HCT116 (cell line): ENCODE data around the gene MICALL1. TPM values are rescaled to one million over a fixed set of nuclear protein-coding genes. Genes with fewer than 3 reads are reported as not detected.

Experiments
- ATAC-seq: fragments of 200-7000 bp; cut with Tn5 transposase; 2 replicates; pipeline ENCODE4 v1.9.1; 2020; ENCODE audit warnings: mild to moderate bottlenecking, moderate library complexity
- BruUV-seq: library from RNA; stranded (reverse); fragments of 400-500 nt; replicated peaks from 2 replicates; lab custom pipeline; 2021; lab: Mats Ljungman, UMichigan
- CTCF ChIA-PET: fragments of 300-600 bp; sonication (Branson Sonifier 250); formaldehyde crosslinking; loops from one replicate; lab custom pipeline; 2021; ENCODE audit warnings: antibody characterized with exemption; lab: Charles Lee
- POLR2A ChIA-PET: fragments of 300-600, 350-600 bp; sonication (Branson Sonifier 250); formaldehyde crosslinking; loops from one replicate; lab custom pipeline; 2021; ENCODE audit warnings: antibody characterized with exemption; lab: Charles Lee
- RAD21 ChIA-PET, 2 experiments: fragments of 300-600 bp; sonication (Branson Sonifier 250); formaldehyde crosslinking; loops; one replicate each; lab custom pipeline; 2023; ENCODE audit warnings: low total read pairs in 2 of 2; ENCODE audit not compliant: uncharacterized antibody in 2 of 2, unreplicated experiment in 2 of 2, low non-redundant PET in 1 of 2; lab: Charles Lee
- DNase-seq: peaks from one replicate; pipeline ENCODE4 v3.0.0-alpha.2; 2010; ENCODE audit warnings: low read depth, low spot score
- H2AFZ ChIP-seq: fragments of 200-600 bp; shearing (Covaris generic), sonication (generic); 2 replicates; pipeline ENCODE4 v1.6.1; 2017; ENCODE audit warnings: low read depth, mixed run types, mixed read lengths, antibody characterized with exemption, low read length; ENCODE audit not compliant: poor library complexity, severe bottlenecking
- H3K27ac ChIP-seq: 2 replicates; pipeline ENCODE4 v1.5.1; 2012; ENCODE audit warnings: low read depth, low read length
- H3K27me3 ChIP-seq: fragments of 200-600 bp; sonication (generic); 2 replicates; pipeline ENCODE4 v1.6.1; 2016; ENCODE audit warnings: mixed run types, low read length, mixed read lengths; ENCODE audit not compliant: insufficient read depth
- H3K36me3 ChIP-seq, 2 experiments: fragments of 200-500 bp in 1 of 2; fragments of 200-600 bp in 1 of 2; sonication (Bioruptor generic) in 1 of 2; sonication (generic) in 1 of 2; 2 replicates each; pipeline versions ENCODE4 v1.5.1 to v1.6.1; 2014 to 2016; ENCODE audit warnings: low read length in 2 of 2, inconsistent platforms in 1 of 2, mixed read lengths in 1 of 2, mixed run types in 1 of 2; ENCODE audit not compliant: insufficient read depth in 2 of 2, control insufficient read depth in 1 of 2
- H3K4me1 ChIP-seq, 2 experiments: fragments of 200-600 bp in 1 of 2; sonication (generic) in 1 of 2; 2 replicates each; pipeline versions ENCODE4 v1.5.1 to v1.6.1; 2012 to 2017; ENCODE audit warnings: low read length in 2 of 2, inconsistent platforms in 1 of 2, mild to moderate bottlenecking in 1 of 2, mixed read lengths in 1 of 2, mixed run types in 1 of 2, moderate library complexity in 1 of 2; ENCODE audit not compliant: insufficient read depth in 2 of 2, control insufficient read depth in 1 of 2
- H3K4me2 ChIP-seq: fragments of 200-600 bp; sonication (generic); 2 replicates; pipeline ENCODE4 v1.6.1; 2017; ENCODE audit warnings: mixed run types, low read length, mixed read lengths
- H3K4me3 ChIP-seq, 2 experiments: fragments of 200-600 bp in 1 of 2; sonication (generic) in 1 of 2; replicated peaks in 1 of 2; 2 replicates each; pipeline ENCODE4 v1.5.1; 2011 to 2016; ENCODE audit warnings: low read length in 2 of 2, control low read depth in 1 of 2, low read depth in 1 of 2, mild to moderate bottlenecking in 1 of 2, mixed read lengths in 1 of 2, mixed run types in 1 of 2
- H3K79me2 ChIP-seq: fragments of 200-600 bp; sonication (generic); 2 replicates; pipeline ENCODE4 v1.6.1; 2017; ENCODE audit warnings: mild to moderate bottlenecking, mixed run types, low read length, moderate library complexity, mixed read lengths; ENCODE audit not compliant: insufficient read depth
- H3K9ac ChIP-seq: fragments of 200-600 bp; sonication (generic); 2 replicates; pipeline ENCODE4 v1.6.1; 2016; ENCODE audit warnings: low read length, mixed read lengths
- H3K9me2 ChIP-seq: fragments of 200-600 bp; sonication (generic), shearing (Covaris generic); 2 replicates; pipeline ENCODE4 v1.6.1; 2017; ENCODE audit warnings: mixed run types, mild to moderate bottlenecking, moderate library complexity; ENCODE audit not compliant: insufficient read depth
- H3K9me3 ChIP-seq, 2 experiments: fragments of 200-500 bp in 1 of 2; fragments of 200-600 bp in 1 of 2; sonication (Bioruptor generic) in 1 of 2; sonication (generic) in 1 of 2; 2 replicates each; pipeline ENCODE4 v1.6.1; 2014 to 2017; ENCODE audit warnings: low read length in 2 of 2, mixed read lengths in 2 of 2, inconsistent platforms in 1 of 2, low read depth in 1 of 2, mild to moderate bottlenecking in 1 of 2, mixed run types in 1 of 2, moderate library complexity in 1 of 2; ENCODE audit not compliant: control insufficient read depth in 1 of 2, insufficient read depth in 1 of 2
- H4K20me1 ChIP-seq: fragments of 200-600 bp; sonication (generic), shearing (Covaris generic); 2 replicates; pipeline ENCODE4 v1.6.1; 2017; ENCODE audit warnings: mixed run types, mild to moderate bottlenecking, moderate library complexity; ENCODE audit not compliant: insufficient read depth
- CBX3 ChIP-seq: IDR thresholded peaks from 2 replicates; pipeline ENCODE4 v1.6.1; 2012; ENCODE audit warnings: low read depth
- CEBPB ChIP-seq: IDR thresholded peaks from 2 replicates; pipeline ENCODE4 v1.6.1; 2012; ENCODE audit warnings: low read depth
- EGR1 ChIP-seq: IDR thresholded peaks from 2 replicates; pipeline ENCODE4 v1.6.1; 2012; ENCODE audit warnings: low read depth
- EZH2 ChIP-seq: fragments of 200-600 bp; sonication (generic); IDR thresholded peaks from 2 replicates; pipeline ENCODE4 v1.6.1; 2017; ENCODE audit warnings: antibody characterized with exemption, mixed run types
- JUND ChIP-seq: IDR thresholded peaks from 2 replicates; pipeline ENCODE4 v1.6.1; 2012
- POLR2A ChIP-seq: IDR thresholded peaks from 2 replicates; pipeline ENCODE4 v1.7.0; 2011; ENCODE audit warnings: borderline replicate concordance; ENCODE audit not compliant: insufficient read depth, insufficient read length; ENCODE audit errors: extremely low read depth
- SIN3A ChIP-seq: IDR thresholded peaks from 2 replicates; pipeline ENCODE4 v1.6.1; 2012; ENCODE audit warnings: low read depth
- SRF ChIP-seq: IDR thresholded peaks from 2 replicates; pipeline ENCODE4 v1.6.1; 2012; ENCODE audit warnings: low read depth
- TCF7L2 ChIP-seq: IDR thresholded peaks from 2 replicates; pipeline ENCODE4 v1.7.0; 2011; ENCODE audit warnings: borderline replicate concordance, inconsistent platforms; ENCODE audit not compliant: insufficient read depth, insufficient read length; ENCODE audit errors: extremely low read depth
- intact Hi-C: fragments of 100-400 bp; cut with micrococcal nuclease; formaldehyde crosslinking; loops from 2 replicates; pipeline ENCODE4 v1.10.0; 2022
- total RNA-seq: library from RNA; stranded (reverse); gene quantifications from one replicate; pipeline ENCODE4 v1.2.1, GENCODE V29; 2021; ENCODE audit not compliant: unreplicated experiment
- TF ChIP-seq, protein P1 (sequence below): IDR thresholded peaks from 2 replicates; pipeline ENCODE4 v1.6.1; 2011; ENCODE audit warnings: mild to moderate bottlenecking, low read length, moderate library complexity; ENCODE audit not compliant: insufficient replicate concordance; ENCODE audit errors: extremely low read depth
- TF ChIP-seq, protein P2 (sequence below): IDR thresholded peaks from 2 replicates; pipeline ENCODE4 v1.6.1; 2012

MICALL1 gene
- total RNA-seq, 1 experiment from 2014 or later: 35.2 TPM

- TF ChIP-seq, protein P1, sequence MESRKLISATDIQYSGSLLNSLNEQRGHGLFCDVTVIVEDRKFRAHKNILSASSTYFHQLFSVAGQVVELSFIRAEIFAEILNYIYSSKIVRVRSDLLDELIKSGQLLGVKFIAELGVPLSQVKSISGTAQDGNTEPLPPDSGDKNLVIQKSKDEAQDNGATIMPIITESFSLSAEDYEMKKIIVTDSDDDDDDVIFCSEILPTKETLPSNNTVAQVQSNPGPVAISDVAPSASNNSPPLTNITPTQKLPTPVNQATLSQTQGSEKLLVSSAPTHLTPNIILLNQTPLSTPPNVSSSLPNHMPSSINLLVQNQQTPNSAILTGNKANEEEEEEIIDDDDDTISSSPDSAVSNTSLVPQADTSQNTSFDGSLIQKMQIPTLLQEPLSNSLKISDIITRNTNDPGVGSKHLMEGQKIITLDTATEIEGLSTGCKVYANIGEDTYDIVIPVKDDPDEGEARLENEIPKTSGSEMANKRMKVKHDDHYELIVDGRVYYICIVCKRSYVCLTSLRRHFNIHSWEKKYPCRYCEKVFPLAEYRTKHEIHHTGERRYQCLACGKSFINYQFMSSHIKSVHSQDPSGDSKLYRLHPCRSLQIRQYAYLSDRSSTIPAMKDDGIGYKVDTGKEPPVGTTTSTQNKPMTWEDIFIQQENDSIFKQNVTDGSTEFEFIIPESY: no peak
- no peak for TF ChIP-seq CBX3
- no peak for TF ChIP-seq EZH2
- TF ChIP-seq TCF7L2: no peak
- no peak for TF ChIP-seq POLR2A
- no peak for TF ChIP-seq EGR1
- TF ChIP-seq SRF: no peak
- no peak for TF ChIP-seq JUND
These were observed 1.2 kb downstream of the MICALL1 start (continued) for GRCh38 chr22:37907036-37907954.

DNA sequence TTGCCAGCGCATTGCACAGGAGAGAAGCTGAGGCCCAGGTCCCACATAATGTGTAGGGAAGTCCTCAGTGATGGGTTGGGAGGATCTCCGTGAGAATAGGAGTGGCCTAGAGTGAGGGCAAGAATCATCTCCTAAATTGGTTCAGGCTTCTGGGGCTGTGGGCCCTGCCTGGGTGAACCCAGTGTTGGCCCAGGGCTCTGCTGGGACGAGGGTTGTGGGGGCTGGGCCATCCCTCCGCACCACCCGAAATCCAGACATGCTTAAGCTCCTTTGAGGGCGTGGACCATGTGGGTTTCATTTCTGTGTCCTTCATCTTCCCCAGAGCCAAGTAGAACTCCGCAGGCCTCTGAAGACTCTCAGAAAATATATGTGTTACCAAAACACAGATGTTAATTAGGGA is 3.7 kb downstream of the MICALL1 start:
- intact Hi-C loops: no loop called here
- Histone ChIP-seq H3K4me1 (peaks cover 17 to 34% of the 10 kb centered on the region in 2 experiments), H3K9me3 (no peaks in the 10 kb centered on the region), H3K4me2 (no peak overlapping the region), H3K27me3 (no peaks in the 10 kb centered on the region), H2AFZ (no peak overlapping the region), H3K4me3 (no peak overlapping the region), H3K9me2 (no peaks in the 10 kb centered on the region), H3K36me3 (peaks cover 4 to 6% of the 10 kb centered on the region in 2 experiments; a peak in 2 of 4 replicates), H4K20me1 (no peaks in the 10 kb centered on the region), H3K79me2 (peaks cover 31% of the 10 kb centered on the region)
- no peak for ATAC-seq
- no peak for DNase-seq
- CTCF ChIA-PET: no interaction called here
- no TSS peak for BruUV-seq
- POLR2A ChIA-PET: no interaction called here
- RAD21 ChIA-PET: no interaction called here
- no peak for TF ChIP-seq CBX3
- no peak for TF ChIP-seq TCF7L2
- no peak for TF ChIP-seq SIN3A
- no peak for TF ChIP-seq POLR2A
- TF ChIP-seq, protein P2, sequence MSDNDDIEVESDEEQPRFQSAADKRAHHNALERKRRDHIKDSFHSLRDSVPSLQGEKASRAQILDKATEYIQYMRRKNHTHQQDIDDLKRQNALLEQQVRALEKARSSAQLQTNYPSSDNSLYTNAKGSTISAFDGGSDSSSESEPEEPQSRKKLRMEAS: no peak
- TF ChIP-seq JUND: no peak
- no peak for TF ChIP-seq CEBPB
- no peak for TF ChIP-seq SRF
- TF ChIP-seq, all 23 proteins: peak for 0
- no peak overlapping the region for H3K27ac ChIP-seq
- H3K9ac ChIP-seq: no peak overlapping the region
